Urinary bladder (tissue), 4 donors: Measurements from ENCODE around the gene TXNIP. TPM values are rescaled to one million over a fixed set of nuclear protein-coding genes. Genes with fewer than 3 reads are reported as not detected.

Experiments used
- DNase-seq: peaks from one replicate; pipeline ENCODE4 v3.0.0-alpha.2; 2015; ENCODE audit errors: extremely low spot score
- H3K27ac ChIP-seq: one replicate; pipeline ENCODE4 v1.5.1; 2013; ENCODE audit warnings: low read depth, mild to moderate bottlenecking, moderate library complexity
- H3K36me3 ChIP-seq: one replicate; pipeline ENCODE4 v1.6.1; 2013; ENCODE audit warnings: mild to moderate bottlenecking, moderate library complexity; ENCODE audit not compliant: insufficient read depth
- H3K4me1 ChIP-seq: one replicate; pipeline ENCODE4 v1.6.1; 2013; ENCODE audit warnings: mild to moderate bottlenecking, moderate library complexity; ENCODE audit not compliant: insufficient read depth
- H3K4me3 ChIP-seq: one replicate; pipeline ENCODE4 v1.5.1; 2013; ENCODE audit warnings: low read depth, low read length
- WGBS: extraction: QIAGEN DNeasy Blood & Tissue Kit; methylation state at CpG from one replicate; pipeline ENCODE4 v1.1.7; 2013; 5-methylcytosine and 5-hydroxymethylcytosine counted together
- polyA plus RNA-seq: library from polyadenylated mRNA; stranded (reverse); fragments of 200-250 nt; gene quantifications from one replicate; pipeline ENCODE4 v1.2.3, GENCODE V29; 2013
- total RNA-seq: library from RNA; depleted of rRNA; stranded (reverse); fragments of >200 nt; gene quantifications from one replicate; pipeline ENCODE4 v1.2.3, GENCODE V29; 2014
- donor health status: healthy with polysubstance abuse.
- donor health status: healthy.

TXNIP gene
- total and polyA plus RNA-seq, 2 donors = 920 to 1,029 TPM

DNA sequence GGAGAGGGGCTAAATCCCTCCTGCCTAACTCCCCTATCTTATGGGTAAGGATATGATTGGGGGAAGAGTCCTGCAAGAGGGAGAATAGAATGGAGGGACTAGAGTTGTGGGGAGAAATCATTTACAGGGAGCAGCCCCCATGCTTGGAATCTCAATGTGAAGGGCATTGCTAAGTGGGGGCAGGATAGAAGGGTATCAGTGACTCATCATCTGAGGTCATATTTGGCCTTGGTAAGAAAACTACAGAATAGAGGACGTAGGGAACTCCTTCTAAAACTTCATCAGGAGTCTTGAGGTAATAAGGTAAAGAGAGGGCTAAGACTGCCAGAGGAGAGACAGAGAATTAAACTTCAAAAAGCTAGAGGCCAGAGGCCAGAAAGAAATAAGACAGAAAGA, 24.7 kb upstream of the TXNIP start:
- no peak overlapping the region for H3K4me3 ChIP-seq
- WGBS = 48% methylated on average over 1 of the region's 1 CpG
- no peak for DNase-seq

DNA sequence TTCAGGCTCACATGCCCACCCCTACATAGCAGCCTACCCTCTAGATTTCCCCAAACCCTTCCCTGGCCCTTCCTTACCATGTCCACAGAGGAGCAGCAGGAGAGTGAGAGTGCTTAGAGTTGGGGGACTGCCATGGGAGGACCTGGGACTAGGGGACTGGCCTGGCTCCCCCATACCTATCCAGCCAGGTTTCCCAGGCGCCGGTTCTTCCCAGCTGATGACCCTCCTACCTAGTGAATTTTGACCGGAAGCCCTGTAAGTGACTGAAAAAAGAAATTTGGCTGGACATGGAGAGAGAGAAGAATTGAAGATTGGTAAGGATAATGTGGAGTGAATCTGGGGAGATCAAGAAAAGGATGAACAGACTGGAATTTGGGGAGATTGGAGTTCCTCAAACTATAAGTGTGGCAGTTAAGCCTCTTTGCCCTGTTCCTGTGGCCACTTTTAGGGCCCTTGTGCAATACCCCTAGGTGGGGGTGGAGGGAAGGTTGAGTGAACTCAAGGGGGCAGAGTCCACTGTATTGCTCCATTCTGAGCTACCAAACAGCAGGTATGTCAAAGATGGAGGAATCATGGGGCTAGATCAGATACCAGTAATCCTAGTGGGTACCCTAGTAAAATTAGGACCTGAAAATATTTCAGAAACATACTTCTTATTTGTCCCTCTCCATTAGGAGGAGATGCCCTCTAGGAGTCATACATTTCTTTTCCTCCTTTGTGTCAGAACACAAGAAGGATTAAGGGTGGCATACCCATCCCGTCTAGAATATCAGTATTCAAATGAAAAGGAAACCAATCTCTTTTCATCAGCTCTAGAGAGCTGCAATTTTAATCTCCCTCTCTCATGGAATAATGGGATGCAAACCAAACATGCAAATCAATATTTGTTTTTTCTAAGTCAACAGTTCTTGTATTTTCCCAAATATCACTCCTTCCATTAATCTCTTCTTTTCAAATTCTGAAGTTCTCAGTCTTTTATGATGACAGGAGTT, 24.0 kb upstream of the TXNIP start:
- 91% methylated on average over 4 of the region's 4 CpGs for WGBS
- H3K36me3 ChIP-seq = no peaks in the 10 kb centered on the region
- DNase-seq = no peak
- H3K4me3 ChIP-seq = no peak overlapping the region
- no peak overlapping the region for H3K27ac ChIP-seq
- H3K4me1 ChIP-seq = peaks cover 2% of the 10 kb centered on the region

More for the DNA sequence above, 24.7 kb upstream of the TXNIP start:
- Histone ChIP-seq H3K36me3 (no peaks in the 10 kb centered on the region), H3K27ac (no peak overlapping the region), H3K4me1 (peaks cover 2% of the 10 kb centered on the region)

DNA sequence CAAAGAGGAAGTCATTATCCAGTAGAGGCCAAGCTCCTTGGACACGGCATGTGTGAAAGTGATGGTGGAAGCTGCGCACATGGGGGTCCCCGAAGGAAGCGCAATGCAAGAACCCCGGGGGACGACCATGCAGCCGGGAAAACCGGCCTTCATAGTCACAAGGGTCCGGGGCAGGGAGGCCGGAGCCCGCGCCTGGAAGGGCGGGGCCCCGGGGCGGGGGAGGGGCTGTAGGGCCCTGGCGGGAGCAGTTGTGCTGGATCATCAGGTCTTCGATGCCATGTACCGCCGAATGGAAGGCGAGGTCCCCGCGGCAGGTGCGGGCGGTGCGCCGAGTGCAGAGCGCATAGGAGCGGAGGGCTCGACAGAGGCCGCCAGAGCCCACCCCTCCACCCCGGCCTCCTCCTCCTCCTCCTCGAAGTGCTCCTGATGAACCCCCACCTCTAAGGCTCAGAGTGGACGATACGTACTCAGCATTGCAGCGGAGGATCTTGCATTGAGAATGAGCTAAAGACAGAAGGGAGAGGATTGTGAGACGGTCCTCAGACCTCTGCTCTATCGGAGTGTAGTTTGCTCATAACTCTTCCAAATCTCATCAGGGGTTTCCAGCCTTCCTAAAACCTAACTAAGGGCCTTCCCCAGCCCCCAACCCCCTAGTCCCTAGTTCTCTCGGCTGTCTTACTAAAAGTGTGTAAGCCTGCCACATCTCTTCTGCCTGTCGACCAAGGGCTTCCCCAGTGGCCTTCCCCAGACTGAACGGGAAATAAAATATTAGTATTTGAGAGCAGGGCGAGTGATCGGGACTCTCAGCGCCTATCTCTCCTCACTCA, 23.1 kb upstream of the TXNIP start:
- no peak overlapping the region for H3K27ac ChIP-seq
- WGBS = 16% methylated on average over 43 of the region's 43 CpGs
- H3K4me3 ChIP-seq = no peak overlapping the region
- no peak for DNase-seq
- H3K4me1 ChIP-seq = peaks cover 2% of the 10 kb centered on the region
- H3K36me3 ChIP-seq = no peaks in the 10 kb centered on the region

DNA sequence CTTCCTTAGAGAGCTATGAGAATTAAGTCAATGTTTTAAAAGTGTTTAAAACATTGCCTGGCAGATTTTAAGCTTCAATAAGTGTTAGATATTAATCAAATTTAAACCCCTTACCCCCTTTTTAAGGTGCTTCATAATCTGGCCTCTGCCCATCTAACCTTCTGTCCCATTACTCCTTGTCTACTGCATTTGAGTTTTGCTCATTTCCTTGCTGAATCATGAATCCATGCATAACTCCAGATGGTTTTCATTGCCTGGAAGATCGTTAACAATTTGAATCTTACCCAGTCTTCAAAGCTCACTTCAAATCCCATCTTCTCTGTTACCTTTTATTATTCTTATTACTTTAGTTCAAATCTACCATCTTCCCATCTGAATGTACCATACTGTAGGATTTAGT, 20.5 kb upstream of the TXNIP start:
- Histone ChIP-seq H3K36me3 (no peaks in the 10 kb centered on the region), H3K4me1 (peaks cover 2% of the 10 kb centered on the region), H3K27ac (no peak overlapping the region), H3K4me3 (no peak overlapping the region)
- no peak for DNase-seq
- 45% methylated on average over 1 of the region's 1 CpG for WGBS

DNA sequence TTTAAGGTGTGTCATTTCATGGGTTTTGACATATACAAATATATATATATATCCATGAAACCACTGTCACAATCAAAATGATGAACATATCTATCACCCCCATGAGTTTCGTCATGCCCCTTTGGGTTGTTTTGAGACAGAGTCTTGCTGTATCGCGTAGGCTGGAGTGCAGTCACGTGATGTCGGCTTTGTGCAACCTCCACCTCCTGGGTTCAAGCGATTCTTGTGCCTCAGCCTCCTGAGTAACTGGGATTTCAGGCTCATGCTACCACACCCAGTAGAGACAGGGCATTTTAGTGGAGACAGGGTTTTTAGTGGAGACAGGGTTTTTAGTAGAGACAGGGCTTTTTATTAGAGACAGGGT, 17.2 kb upstream of the TXNIP start:
- Histone ChIP-seq H3K4me3 (no peak overlapping the region), H3K27ac (no peak overlapping the region), H3K4me1 (no peaks in the 10 kb centered on the region), H3K36me3 (no peaks in the 10 kb centered on the region)
- 86% methylated on average over 6 of the region's 6 CpGs for WGBS
- no peak for DNase-seq

DNA sequence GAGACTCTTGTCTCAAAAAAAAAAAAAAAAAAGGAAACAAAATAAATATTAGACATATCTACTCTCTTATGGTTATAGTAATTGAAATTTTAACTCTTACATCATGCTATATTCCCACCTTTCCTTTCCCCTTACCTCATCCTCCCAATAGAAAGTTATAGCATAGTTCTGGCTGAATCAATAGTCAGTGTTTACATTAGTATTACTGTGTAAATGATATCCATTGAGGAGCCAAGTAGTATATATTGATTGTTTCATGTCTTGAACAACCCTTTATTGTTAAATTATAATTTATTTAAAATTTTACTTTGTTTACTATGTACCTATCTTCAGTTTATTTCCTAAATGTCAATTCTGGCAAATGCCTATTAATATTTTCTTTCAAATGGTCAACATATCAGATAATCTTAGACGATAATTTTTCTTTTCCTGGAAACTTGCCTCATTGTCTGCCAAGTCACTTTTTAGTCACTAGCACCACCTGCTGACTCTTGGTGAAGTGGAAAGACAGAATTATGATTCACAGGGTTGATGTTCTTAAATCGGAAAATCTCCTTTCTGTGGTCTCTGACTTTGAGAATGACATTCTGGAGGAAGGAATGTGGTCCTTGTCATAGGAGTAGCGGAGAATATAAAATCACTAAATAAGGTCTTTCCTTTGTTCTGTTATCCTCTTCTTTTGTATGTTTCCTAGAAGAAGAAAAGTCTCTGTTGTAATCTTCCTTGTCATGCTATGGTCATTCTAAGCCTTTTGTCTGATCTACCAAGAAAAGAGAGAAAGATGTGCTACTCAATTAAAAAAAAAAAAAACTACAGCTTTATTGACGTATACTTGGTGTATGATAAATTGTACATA, 16.6 kb upstream of the TXNIP start:
- Histone ChIP-seq H3K36me3 (no peaks in the 10 kb centered on the region), H3K27ac (no peak overlapping the region), H3K4me1 (no peaks in the 10 kb centered on the region), H3K4me3 (no peak overlapping the region)
- WGBS = 3% methylated on average over 4 of the region's 4 CpGs
- DNase-seq = no peak

DNA sequence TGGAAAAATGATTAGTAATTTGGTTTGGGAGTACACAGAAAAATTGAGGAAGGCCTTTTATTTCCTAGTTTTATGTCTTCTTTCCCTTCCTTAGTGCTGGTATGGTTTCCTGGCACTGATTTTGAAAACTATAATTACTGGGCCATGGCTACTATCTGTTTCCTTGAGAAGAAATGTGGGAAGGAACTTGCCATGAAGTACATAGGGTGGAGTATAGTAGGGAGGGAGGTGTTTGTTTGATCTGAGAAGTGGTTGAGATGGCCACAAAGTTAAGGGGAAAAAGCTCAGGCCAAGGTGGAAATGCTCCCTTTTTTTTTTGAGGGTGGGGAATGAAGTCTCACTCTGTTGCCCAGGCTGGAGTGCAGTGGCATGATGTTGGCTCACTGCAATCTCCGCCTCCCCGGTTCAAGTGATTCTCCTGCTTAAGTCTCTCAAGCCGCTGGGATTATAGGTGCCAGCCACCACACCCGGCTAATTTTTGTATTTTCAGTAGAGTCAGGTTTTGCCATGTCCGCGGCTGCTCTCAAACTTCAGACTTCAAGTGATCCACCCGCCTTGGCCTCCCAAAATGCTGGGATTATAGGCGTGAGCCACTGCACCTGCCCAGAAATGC, 13.9 kb upstream of the TXNIP start:
- no peaks in the 10 kb centered on the region for H3K36me3 ChIP-seq
- no peak for DNase-seq
- no peak overlapping the region for H3K4me3 ChIP-seq
- H3K4me1 ChIP-seq = no peaks in the 10 kb centered on the region
- no peak overlapping the region for H3K27ac ChIP-seq
- 88% methylated on average over 8 of the region's 8 CpGs for WGBS

DNA sequence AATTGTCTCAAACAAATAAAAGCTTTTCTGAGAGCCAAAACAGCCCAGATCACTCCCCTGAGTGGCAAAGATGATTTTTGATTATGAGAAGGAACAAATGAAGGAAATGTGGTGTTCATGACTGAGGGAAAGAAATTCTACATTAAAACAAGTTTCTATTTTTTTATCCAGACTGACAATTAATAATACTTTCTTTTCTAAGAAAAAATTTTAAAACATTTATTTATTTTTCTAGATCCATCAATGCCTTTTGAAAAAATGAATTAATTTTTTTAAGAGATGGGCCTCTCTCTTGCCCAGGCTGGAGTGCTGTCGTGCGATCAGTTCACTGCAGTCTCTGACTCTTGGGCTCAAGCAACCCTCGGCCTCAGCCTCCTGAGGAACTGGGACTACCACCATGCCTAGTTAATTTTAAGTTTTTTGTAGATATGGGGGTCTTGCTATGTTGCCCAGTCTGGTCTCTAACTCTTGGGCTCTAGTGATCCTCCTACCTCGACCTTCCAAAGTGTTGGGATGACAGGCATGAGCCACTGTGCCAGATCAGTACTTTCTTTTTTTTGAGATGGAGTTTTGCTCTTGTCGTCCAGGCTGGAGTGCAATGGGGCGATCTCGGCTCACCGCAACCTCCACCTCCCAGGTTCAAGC, 11.2 kb upstream of the TXNIP start:
- H3K4me3 ChIP-seq = no peak overlapping the region
- 88% methylated on average over 8 of the region's 8 CpGs for WGBS
- DNase-seq = no peak
- H3K4me1 ChIP-seq = no peaks in the 10 kb centered on the region
- H3K36me3 ChIP-seq = no peaks in the 10 kb centered on the region
- H3K27ac ChIP-seq = no peak overlapping the region

DNA sequence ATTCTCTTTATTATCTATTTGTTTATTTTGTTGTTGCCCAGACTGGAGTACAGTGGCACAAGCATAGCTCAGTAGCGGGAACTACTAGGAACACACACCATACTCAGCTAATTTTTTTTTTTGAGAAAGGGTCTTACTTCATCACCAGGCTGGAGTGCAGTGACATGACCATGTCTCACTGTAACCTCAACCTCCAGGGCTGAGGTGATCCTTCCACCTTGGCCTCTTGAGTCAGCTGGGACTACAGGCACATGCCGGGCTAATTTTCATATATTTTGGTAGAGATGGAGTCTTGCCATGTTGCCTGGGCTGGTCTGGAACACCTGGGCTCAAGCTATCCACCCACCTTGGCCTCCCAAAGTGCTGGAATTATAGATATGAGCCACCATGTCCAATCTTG, 5.3 kb upstream of the TXNIP start:
- H3K4me3 ChIP-seq = no peak overlapping the region
- H3K27ac ChIP-seq = peak overlapping the region; percentile 16
- peaks cover 5% of the 10 kb centered on the region for H3K4me1 ChIP-seq
- 92% methylated on average over 2 of the region's 2 CpGs for WGBS
- no peak for DNase-seq
- no peaks in the 10 kb centered on the region for H3K36me3 ChIP-seq

DNA sequence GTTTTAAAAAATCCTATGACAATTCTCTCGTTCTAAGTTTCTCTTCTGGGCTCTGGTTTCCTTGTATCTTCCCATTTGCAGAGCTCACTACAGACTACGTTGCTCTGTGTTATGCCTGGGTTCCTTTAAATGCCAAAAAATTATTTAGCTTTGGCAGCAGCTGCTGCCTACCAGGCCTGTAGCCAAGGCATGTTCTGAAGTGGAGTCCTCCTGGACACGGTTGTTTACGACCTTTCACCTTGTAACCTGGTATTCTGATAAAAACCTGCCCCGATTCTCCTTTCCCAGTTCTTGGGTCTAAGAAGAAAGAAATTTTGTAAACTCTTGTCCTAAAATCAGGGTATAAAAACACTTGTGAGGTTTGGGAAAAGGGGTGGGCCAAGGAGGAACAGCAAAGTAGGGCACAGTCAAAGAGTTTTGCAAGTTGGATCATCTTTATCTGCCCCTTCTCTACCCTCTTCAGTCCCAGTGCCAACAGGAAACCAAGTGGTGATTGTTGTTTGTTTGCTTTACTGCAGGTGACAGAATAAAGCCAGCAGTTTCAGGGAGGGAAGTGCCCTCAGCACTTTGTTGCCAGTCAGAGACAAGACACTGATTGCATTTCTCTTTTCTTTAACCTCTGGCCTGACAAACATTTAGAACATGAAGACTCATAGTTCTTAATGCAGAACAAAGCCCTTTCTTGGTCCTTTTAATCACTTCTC, 3.1 kb upstream of the TXNIP start:
- no peak for DNase-seq
- Histone ChIP-seq H3K27ac (peak overlapping the region; percentile 76), H3K36me3 (peaks cover 6% of the 10 kb centered on the region), H3K4me1 (peaks cover 5% of the 10 kb centered on the region), H3K4me3 (peak overlapping the region; percentile 3)
- 14% methylated on average over 5 of the region's 5 CpGs for WGBS

DNA sequence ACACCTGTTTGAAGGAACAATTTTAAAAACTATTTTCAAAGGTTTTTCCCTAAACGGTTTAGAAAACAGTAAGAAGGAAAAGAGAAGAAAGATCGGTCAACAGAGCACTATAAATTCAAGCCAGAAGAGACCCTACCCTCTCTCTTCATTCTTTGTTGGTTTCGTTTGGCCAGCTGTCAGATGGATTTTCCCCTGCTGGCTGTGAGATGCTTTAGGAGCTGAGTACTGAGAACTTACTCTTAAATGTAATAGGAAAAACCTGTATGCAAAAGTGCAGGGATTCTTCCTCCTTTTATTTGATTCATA, 1.3 kb upstream of the TXNIP start:
- peak overlapping the region; percentile 63 for H3K4me3 ChIP-seq
- no peak for DNase-seq
- H3K27ac ChIP-seq = peak overlapping the region; percentile 90
- H3K4me1 ChIP-seq = peaks cover 5% of the 10 kb centered on the region
- WGBS = 8% methylated on average over 3 of the region's 3 CpGs
- peaks cover 14% of the 10 kb centered on the region for H3K36me3 ChIP-seq

DNA sequence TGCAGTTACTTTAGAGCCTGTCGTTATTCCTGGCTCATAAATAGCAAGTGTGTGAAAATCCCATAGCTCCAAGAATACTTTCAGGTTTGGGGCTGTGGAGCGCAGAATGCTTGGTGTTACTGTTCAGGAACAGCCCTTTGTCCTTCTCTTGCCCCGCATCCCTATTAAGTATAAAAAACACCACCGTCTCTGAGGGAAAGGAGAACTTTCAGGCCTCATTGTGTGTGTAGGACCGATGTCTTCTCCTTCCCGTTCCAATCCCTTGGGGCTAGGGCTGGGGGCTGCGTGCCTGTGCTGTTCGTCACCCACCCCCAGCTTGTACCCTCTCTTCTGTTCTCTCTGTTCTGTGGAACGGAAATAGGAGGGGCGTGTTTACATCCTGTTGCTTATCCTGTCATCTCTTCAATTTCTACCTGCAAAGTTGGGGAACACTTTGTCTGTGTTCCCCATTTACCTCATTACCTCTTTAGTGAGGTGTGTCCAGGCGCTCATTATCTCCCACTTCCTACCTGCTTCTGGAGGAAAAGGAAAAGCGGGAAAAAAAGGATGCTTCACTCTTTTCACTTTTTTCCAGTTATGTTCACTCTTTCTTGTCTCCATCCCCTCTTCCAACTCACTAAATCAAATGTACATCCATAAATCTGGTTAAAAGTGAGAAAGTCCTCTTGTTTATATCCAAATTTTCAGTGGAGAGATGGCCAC, 788 bp upstream of the TXNIP start:
- DNase-seq = no peak
- H3K4me1 ChIP-seq = peaks cover 5% of the 10 kb centered on the region
- H3K4me3 ChIP-seq = peak overlapping the region; percentile 63

More for the DNA sequence above, 788 bp upstream of the TXNIP start:
- peaks cover 14% of the 10 kb centered on the region for H3K36me3 ChIP-seq
- H3K27ac ChIP-seq = peak overlapping the region; percentile 90
- WGBS = 11% methylated on average over 12 of the region's 12 CpGs
